Erythroblast (primary cell): ENCODE results near the gene SCUBE1.

ENCODE experiments used
- GATA1 ChIP-seq: IDR thresholded peaks from 2 replicates; pipeline ENCODE4 v1.6.1; 2011; ENCODE audit warnings: low read depth, mild to moderate bottlenecking, control low read depth, low read length, moderate library complexity
- POLR2A ChIP-seq: IDR thresholded peaks from 2 replicates; pipeline ENCODE4 v1.6.1; 2011; ENCODE audit warnings: mild to moderate bottlenecking, low read length

- TF ChIP-seq POLR2A (no peak), GATA1 (no peak)
These were observed 44.9 kb downstream of the SCUBE1 start for GRCh38 chr22:43298062-43298801.
